B cell (primary cell): ENCODE measurements around the gene SHISA2. TPM values are rescaled to one million over a fixed set of nuclear protein-coding genes. Genes with fewer than 3 reads are reported as not detected.

ENCODE experiments used
- ATAC-seq: fragments of 200-7000 bp; cut with Tn5 transposase; one replicate; pipeline ENCODE4 v1.10.0; 2021; ENCODE audit warnings: low read depth, mild to moderate bottlenecking, moderate number of reproducible peaks, moderate library complexity
- CTCF ChIA-PET: fragments of 350-600 bp; sonication (Branson Sonifier 250); formaldehyde crosslinking; loops from one replicate; lab custom pipeline; 2021; ENCODE audit warnings: antibody characterized with exemption, inconsistent platforms; lab: Charles Lee
- POLR2A ChIA-PET: fragments of 350-600 bp; sonication (Branson Sonifier 250); formaldehyde crosslinking; loops from one replicate; lab custom pipeline; 2021; ENCODE audit warnings: antibody characterized with exemption; lab: Charles Lee
- DNase-seq: peaks from one replicate; pipeline ENCODE4 v3.0.0; 2013
- H2AFZ ChIP-seq: 2 replicates; pipeline ENCODE4 v1.6.1; 2012; ENCODE audit warnings: mild to moderate bottlenecking, low read depth, low read length; ENCODE audit not compliant: insufficient read depth, poor library complexity, severe bottlenecking
- H3K27ac ChIP-seq, 2 donors: 1 replicate in 1 of 2; 2 replicates in 1 of 2; pipeline ENCODE4 v1.5.1; 2012 to 2013; ENCODE audit warnings: low read length in 2 of 2, mild to moderate bottlenecking in 2 of 2, moderate library complexity in 1 of 2
- H3K27me3 ChIP-seq, 4 experiments: fragments of 200-600 bp in 1 of 4; sonication (generic) in 1 of 4; replicated peaks in 1 of 4; 1 replicate in 2 of 4; 2 replicates in 2 of 4; pipeline versions ENCODE4 v1.6.1 to v1.7.0; 2013 to 2016; ENCODE audit warnings: low read length in 3 of 4, mild to moderate bottlenecking in 2 of 4, mixed read lengths in 1 of 4, moderate library complexity in 1 of 4; ENCODE audit not compliant: insufficient read depth in 4 of 4, control insufficient read depth in 3 of 4; ENCODE audit errors: control extremely low read depth in 1 of 4
- H3K36me3 ChIP-seq, 2 experiments: replicated peaks in 1 of 2; 1 replicate in 1 of 2; 2 replicates in 1 of 2; pipeline versions ENCODE4 v1.6.1 to v1.7.1; 2013; ENCODE audit warnings: low read length in 1 of 2; ENCODE audit not compliant: insufficient read depth in 2 of 2, control insufficient read depth in 1 of 2; ENCODE audit errors: control extremely low read depth in 1 of 2, extremely low read depth in 1 of 2
- H3K4me1 ChIP-seq, 2 donors: fragments of 200-600 bp in 1 of 2; sonication (generic) in 1 of 2; 1 replicate in 1 of 2; 2 replicates in 1 of 2; pipeline versions ENCODE4 v1.5.1 to v1.6.1; 2013 to 2017; ENCODE audit warnings: low read length in 2 of 2; ENCODE audit not compliant: control insufficient read depth in 2 of 2, insufficient read depth in 2 of 2
- H3K4me2 ChIP-seq: replicated peaks from 2 replicates; pipeline ENCODE3; 2012; ENCODE audit warnings: mild to moderate bottlenecking, low read depth, low read length; ENCODE audit not compliant: poor library complexity, severe bottlenecking
- H3K4me3 ChIP-seq, 5 experiments: fragments of 200-600 bp in 1 of 5; sonication (generic) in 1 of 5; 1 replicate in 3 of 5; 2 replicates in 2 of 5; pipeline versions ENCODE4 v1.5.1 to v1.7.0; 2011 to 2016; ENCODE audit warnings: low read length in 4 of 5, mild to moderate bottlenecking in 4 of 5, low read depth in 2 of 5, control low read depth in 1 of 5, moderate library complexity in 1 of 5; ENCODE audit not compliant: insufficient read depth in 1 of 5; ENCODE audit errors: control extremely low read depth in 1 of 5, extremely low read depth in 1 of 5
- H3K79me2 ChIP-seq: fragments of 200-600 bp; sonication (generic); one replicate; pipeline ENCODE4 v1.6.0; 2016; ENCODE audit warnings: low read length; ENCODE audit not compliant: control insufficient read depth, insufficient read depth
- H3K9ac ChIP-seq: fragments of 200-600 bp; sonication (generic); 2 replicates; pipeline ENCODE4 v1.6.1; 2017; ENCODE audit warnings: mild to moderate bottlenecking, low read length, moderate library complexity
- H3K9me3 ChIP-seq, 3 donors: one replicate each; pipeline versions ENCODE4 v1.6.1 to v1.7.1; 2013; ENCODE audit warnings: low read length in 2 of 3; ENCODE audit not compliant: control insufficient read depth in 2 of 3, insufficient read depth in 1 of 3; ENCODE audit errors: control extremely low read depth in 1 of 3
- H4K20me1 ChIP-seq: 2 replicates; pipeline ENCODE4 v1.6.0; 2012; ENCODE audit warnings: mild to moderate bottlenecking, low read length; ENCODE audit not compliant: insufficient read depth, control insufficient read depth, poor library complexity, severe bottlenecking
- H3K27ac Mint-ChIP-seq: one replicate; pipeline ENCODE4 v1.8.0; 2021; ENCODE audit warnings: mixed read lengths
- H3K27me3 Mint-ChIP-seq: one replicate; pipeline ENCODE4 v1.8.0; 2021; ENCODE audit warnings: mixed read lengths
- H3K4me1 Mint-ChIP-seq: one replicate; pipeline ENCODE4 v1.8.0; 2021; ENCODE audit warnings: mixed read lengths
- H3K4me3 Mint-ChIP-seq: one replicate; pipeline ENCODE4 v1.8.0; 2021; ENCODE audit warnings: mixed read lengths
- H3K9me3 Mint-ChIP-seq: one replicate; pipeline ENCODE4 v1.8.0; 2022; ENCODE audit warnings: mixed read lengths; ENCODE audit not compliant: insufficient read depth
- CTCF ChIP-seq: fragments of 200-600 bp; IDR thresholded peaks from one replicate; pipeline ENCODE4 v1.8.0; 2022; ENCODE audit warnings: antibody characterized with exemption, mild to moderate bottlenecking
- EZH2 ChIP-seq: IDR thresholded peaks from 2 replicates; pipeline ENCODE4 v1.6.1; 2012; ENCODE audit warnings: borderline replicate concordance, low read depth, mild to moderate bottlenecking, moderate library complexity, low read length; ENCODE audit not compliant: insufficient read depth, poor library complexity, severe bottlenecking
- WGBS: methylation state at CpG from one replicate; pipeline ENCODE4 v1.1.5; 2013; ENCODE audit warnings: missing lambda C conversion rate; ENCODE audit not compliant: insufficient coverage; 5-methylcytosine and 5-hydroxymethylcytosine counted together
- intact Hi-C: fragments of 100-400 bp; cut with micrococcal nuclease; formaldehyde crosslinking; loops from one replicate; pipeline ENCODE4 v1.10.0; 2022
- polyA plus RNA-seq: library from polyadenylated mRNA; depleted of rRNA; stranded (reverse); fragments of >200 nt; gene quantifications from 2 replicates; pipeline ENCODE4 v1.2.3, GENCODE V29; 2012
- total RNA-seq, 2 donors: library from RNA; stranded (reverse); fragments of 120-200 nt in 1 of 2; gene quantifications; 1 replicate in 1 of 2; 2 replicates in 1 of 2; pipeline versions ENCODE4 v1.2.3 to v1.2.4, GENCODE V29; 2013 to 2022

The SHISA2 gene
- total and polyA plus RNA-seq, 2 donors (not counting 1 experiment from before 2014, with no cell fraction given): 0.03 TPM; not detected in 1

- Histone ChIP-seq H3K9ac (no peak overlapping the region), H3K4me3 (no peak overlapping the region), H4K20me1 (no peaks in the 10 kb centered on the region), H3K36me3 (no peaks in the 10 kb centered on the region), H3K4me1 (no peaks in the 10 kb centered on the region), H3K4me2 (no peak overlapping the region), H3K27me3 (no peaks in the 10 kb centered on the region), H3K9me3 (peaks cover 0 to 3% (median 0%) of the 10 kb centered on the region in 3 donors), H3K27ac (no peak overlapping the region), H2AFZ (no peak overlapping the region), H3K79me2 (no peaks in the 10 kb centered on the region)
- TF ChIP-seq CTCF (no peak), EZH2 (no peak)
- H3K9me3 Mint-ChIP-seq: no peaks in the 10 kb centered on the region
- intact Hi-C loops: no loop called here
- H3K27me3 Mint-ChIP-seq: peaks cover 16% of the 10 kb centered on the region
- no peak overlapping the region for H3K4me3 Mint-ChIP-seq
- POLR2A ChIA-PET: no interaction called here
- ATAC-seq (no peak), DNase-seq (no peak)
- WGBS: 91% methylated on average over 4 of the region's 4 CpGs
- CTCF ChIA-PET: no interaction called here
- no peaks in the 10 kb centered on the region for H3K4me1 Mint-ChIP-seq
- no peak overlapping the region for H3K27ac Mint-ChIP-seq
These were observed 25.6 kb downstream of the SHISA2 start for GRCh38 chr13:26026211-26026610.

GRCh38 chr13:26025771-26026170, 26.0 kb downstream of the SHISA2 start:
- Mint-ChIP-seq H3K4me1 (no peaks in the 10 kb centered on the region), H3K9me3 (no peaks in the 10 kb centered on the region), H3K4me3 (no peak overlapping the region), H3K27ac (no peak overlapping the region), H3K27me3 (peaks cover 20% of the 10 kb centered on the region)
- DNase-seq (no peak), ATAC-seq (no peak)
- H2AFZ ChIP-seq: no peak overlapping the region
- H3K9me3 ChIP-seq: peaks cover 0 to 2% (median 0%) of the 10 kb centered on the region in 3 donors
- H3K27me3 ChIP-seq: no peaks in the 10 kb centered on the region
- H3K4me3 ChIP-seq: no peak overlapping the region
- no peak overlapping the region for H3K27ac ChIP-seq
- no peaks in the 10 kb centered on the region for H3K36me3 ChIP-seq
- CTCF ChIA-PET: no interaction called here
- no peaks in the 10 kb centered on the region for H3K4me1 ChIP-seq
- H3K9ac ChIP-seq: no peak overlapping the region
- intact Hi-C loops: no loop called here
- H3K79me2 ChIP-seq: no peaks in the 10 kb centered on the region
- no peaks in the 10 kb centered on the region for H4K20me1 ChIP-seq
- no peak overlapping the region for H3K4me2 ChIP-seq
- POLR2A ChIA-PET: no interaction called here
- WGBS: 96% methylated on average over 3 of the region's 4 CpGs
- no peak for TF ChIP-seq EZH2
- no peak for TF ChIP-seq CTCF
